HEK293 (cell line): ENCODE results near the gene TMEM212.

Experiments used
- CTCF ChIA-PET: fragments of 350-600 bp; formaldehyde crosslinking; extraction: SDS; loops from one replicate; lab custom pipeline; 2021; ENCODE audit warnings: antibody characterized with exemption; lab: Yijun Ruan, JAX
- POLR2A ChIA-PET: fragments of 300-600 bp; formaldehyde crosslinking; extraction: SDS; loops from one replicate; lab custom pipeline; 2020; ENCODE audit warnings: antibody characterized with exemption, inconsistent platforms; lab: Yijun Ruan, JAX
- H3K27ac ChIP-seq: fragments of 200-500 bp; sonication (Bioruptor generic); 2 replicates; pipeline ENCODE4 v1.5.1; 2014; ENCODE audit warnings: low read depth, low read length, control low read depth, inconsistent platforms; ENCODE audit errors: extremely low read depth
- H3K36me3 ChIP-seq, 2 experiments: fragments of 200-500 bp in 1 of 2; sonication (Bioruptor generic) in 1 of 2; 1 replicate in 1 of 2; 2 replicates in 1 of 2; pipeline ENCODE4 v1.5.1; 2014 to 2017; ENCODE audit warnings: inconsistent platforms in 2 of 2, low read length in 2 of 2; ENCODE audit not compliant: control insufficient read depth in 2 of 2, insufficient read depth in 1 of 2
- H3K4me1 ChIP-seq: fragments of 200-500 bp; sonication (Bioruptor generic); 2 replicates; pipeline ENCODE4 v1.5.1; 2014; ENCODE audit warnings: mild to moderate bottlenecking, low read length, inconsistent platforms; ENCODE audit not compliant: control insufficient read depth, insufficient read depth
- H3K4me3 ChIP-seq: 2 replicates; pipeline ENCODE4 v1.5.1; 2011; ENCODE audit warnings: low read depth, mild to moderate bottlenecking, control low read depth, low read length, moderate library complexity
- H3K9me3 ChIP-seq: fragments of 200-500 bp; sonication (Bioruptor generic); 2 replicates; pipeline ENCODE4 v1.5.1; 2014; ENCODE audit warnings: low read depth, low read length, inconsistent platforms; ENCODE audit not compliant: control insufficient read depth, insufficient read depth
- MYNN ChIP-seq: fragments of 450-650 bp; formaldehyde crosslinking; IDR thresholded peaks from 2 replicates; pipeline ENCODE4 v1.5.1; 2016; ENCODE audit warnings: missing biosample characterization, missing genetic modification characterization, borderline replicate concordance
- OVOL3 ChIP-seq: fragments of 450-650 bp; formaldehyde crosslinking; IDR thresholded peaks from 2 replicates; pipeline ENCODE4 v1.5.1; 2016; ENCODE audit warnings: missing biosample characterization, missing genetic modification characterization
- PRDM1 ChIP-seq: fragments of 450-650 bp; formaldehyde crosslinking; IDR thresholded peaks from 2 replicates; pipeline ENCODE4; 2016; ENCODE audit warnings: missing biosample characterization, missing genetic modification characterization
- SETDB1 ChIP-seq: IDR thresholded peaks from one replicate; pipeline ENCODE4 v1.6.1; 2017; ENCODE audit warnings: mild to moderate bottlenecking, low read length, moderate library complexity, mixed read lengths; ENCODE audit not compliant: insufficient read length
- WT1 ChIP-seq: fragments of 450-650 bp; formaldehyde crosslinking; IDR thresholded peaks from 2 replicates; pipeline ENCODE4 v1.5.1; 2016; ENCODE audit warnings: missing biosample characterization, missing genetic modification characterization
- ZBTB20 ChIP-seq: fragments of 450-650 bp; formaldehyde crosslinking; IDR thresholded peaks from 2 replicates; pipeline ENCODE4 v1.5.1; 2016; ENCODE audit warnings: missing biosample characterization, missing genetic modification characterization
- ZNF132 ChIP-seq: fragments of 450-650 bp; formaldehyde crosslinking; IDR thresholded peaks from 2 replicates; pipeline ENCODE4 v1.5.1; 2017; ENCODE audit warnings: missing biosample characterization, missing genetic modification characterization, borderline replicate concordance
- ZNF148 ChIP-seq: fragments of 450-650 bp; formaldehyde crosslinking; IDR thresholded peaks from 2 replicates; pipeline ENCODE4 v1.5.0; 2017; ENCODE audit warnings: missing biosample characterization, missing genetic modification characterization, borderline replicate concordance
- ZNF184 ChIP-seq: fragments of 450-650 bp; IDR thresholded peaks from 2 replicates; pipeline ENCODE4 v1.5.1; 2018; ENCODE audit warnings: missing biosample characterization, mild to moderate bottlenecking, missing genetic modification characterization
- ZNF214 ChIP-seq: fragments of 450-650 bp; formaldehyde crosslinking; IDR thresholded peaks from 2 replicates; pipeline ENCODE4 v1.5.1; 2017; ENCODE audit warnings: missing biosample characterization, mild to moderate bottlenecking, missing genetic modification characterization, borderline replicate concordance
- ZNF416 ChIP-seq: fragments of 450-650 bp; formaldehyde crosslinking; IDR thresholded peaks from 2 replicates; pipeline ENCODE4 v1.5.1; 2016; ENCODE audit warnings: missing biosample characterization, missing genetic modification characterization
- ZNF433 ChIP-seq: fragments of 450-650 bp; formaldehyde crosslinking; IDR thresholded peaks from 2 replicates; pipeline ENCODE4 v1.5.1; 2016; ENCODE audit warnings: missing biosample characterization, missing genetic modification characterization, low read depth
- ZNF501 ChIP-seq: fragments of 450-650 bp; formaldehyde crosslinking; IDR thresholded peaks from 2 replicates; pipeline ENCODE4 v1.5.1; 2016; ENCODE audit warnings: missing biosample characterization, missing genetic modification characterization
- ZNF530 ChIP-seq: fragments of 450-650 bp; formaldehyde crosslinking; IDR thresholded peaks from 2 replicates; pipeline ENCODE4 v1.5.1; 2016; ENCODE audit warnings: low read depth, missing biosample characterization, missing genetic modification characterization
- ZNF558 ChIP-seq: fragments of 450-650 bp; formaldehyde crosslinking; IDR thresholded peaks from 2 replicates; pipeline ENCODE4 v1.5.1; 2016; ENCODE audit warnings: missing biosample characterization, missing genetic modification characterization
- ZNF560 ChIP-seq: fragments of 450-650 bp; formaldehyde crosslinking; IDR thresholded peaks from 2 replicates; pipeline ENCODE4 v1.5.1; 2017; ENCODE audit warnings: missing biosample characterization, missing genetic modification characterization, borderline replicate concordance
- ZNF561 ChIP-seq: fragments of 450-650 bp; IDR thresholded peaks from 2 replicates; pipeline ENCODE4 v1.5.1; 2018; ENCODE audit warnings: missing biosample characterization, missing genetic modification characterization, borderline replicate concordance
- ZNF580 ChIP-seq: fragments of 450-650 bp; formaldehyde crosslinking; IDR thresholded peaks from 2 replicates; pipeline ENCODE4 v1.5.1; 2016; ENCODE audit warnings: missing biosample characterization, missing genetic modification characterization
- ZNF621 ChIP-seq: fragments of 450-650 bp; formaldehyde crosslinking; IDR thresholded peaks from 2 replicates; pipeline ENCODE4 v1.5.1; 2017; ENCODE audit warnings: missing biosample characterization, missing genetic modification characterization
- ZNF776 ChIP-seq: fragments of 450-650 bp; formaldehyde crosslinking; IDR thresholded peaks from 2 replicates; pipeline ENCODE4 v1.5.0; 2017; ENCODE audit warnings: missing biosample characterization, missing genetic modification characterization, borderline replicate concordance
- ZNF792 ChIP-seq: fragments of 450-650 bp; formaldehyde crosslinking; IDR thresholded peaks from 2 replicates; pipeline ENCODE4 v1.5.1; 2016; ENCODE audit warnings: missing biosample characterization, missing genetic modification characterization
- TF ChIP-seq, protein P1 (sequence below): IDR thresholded peaks from 2 replicates; pipeline ENCODE4 v1.6.1; 2011; ENCODE audit warnings: mild to moderate bottlenecking, low read depth, low read length, borderline replicate concordance

TMEM212 gene

GRCh38 chr3:171802590-171802956 is 40.6 kb upstream of the TMEM212 start:
- no peaks in the 10 kb centered on the region for H3K9me3 ChIP-seq
- CTCF ChIA-PET = interaction anchor here (0.7 to 1.3 kb wide), 2 partner anchors 30 to 188 kb away, joined by 3 to 4 read pairs; no protein-coding TSS in a partner anchor

DNA sequence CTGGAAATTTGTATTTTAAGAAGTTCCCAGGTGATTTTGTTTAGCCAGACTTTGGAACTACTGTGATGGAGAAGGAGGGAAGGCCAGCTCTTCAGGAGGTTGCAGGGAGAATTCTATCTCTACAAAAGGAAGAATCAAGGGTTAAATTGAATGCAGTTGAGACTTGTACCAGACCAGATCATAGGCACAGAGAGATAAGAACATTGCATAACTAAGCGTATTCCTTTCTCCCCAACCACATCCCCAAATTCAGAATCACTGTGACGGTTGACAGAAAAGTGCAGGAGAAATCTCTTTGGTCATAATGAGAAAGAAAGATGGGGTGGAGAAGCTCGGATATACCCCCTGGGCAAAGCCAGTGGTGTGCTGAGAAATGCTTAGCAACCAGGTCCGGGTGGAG is 40.1 kb upstream of the TMEM212 start:
- Histone ChIP-seq H3K9me3 (no peaks in the 10 kb centered on the region), H3K4me1 (peaks cover 4% of the 10 kb centered on the region; the same call in 1 of the 2 replicates), H3K36me3 (no peaks in the 10 kb centered on the region), H3K4me3 (no peak overlapping the region), H3K27ac (no peak overlapping the region)
- TF ChIP-seq ZNF433 (tag by site-specific recombination) (no peak), ZNF148 (tag by site-specific recombination) (no peak), ZNF560 (no peak), ZNF558 (no peak), OVOL3 (no peak), MYNN (no peak), ZNF561 (tag by site-specific recombination) (no peak), WT1 (tag by site-specific recombination) (no peak), ZNF776 (tag by site-specific recombination) (no peak), ZNF621 (no peak), ZNF792 (tag by site-specific recombination) (no peak), ZNF501 (no peak), ZNF580 (tag by site-specific recombination) (no peak), ZNF184 (tag by site-specific recombination) (no peak), ZNF132 (tag by site-specific recombination) (no peak), PRDM1 (tag by site-specific recombination) (no peak), ZNF214 (tag by site-specific recombination) (no peak), SETDB1 (no peak), ZNF416 (tag by site-specific recombination) (no peak)
- ChIA-PET POLR2A (no interaction called here), CTCF (interaction anchor here (0.7 kb wide), 1 partner anchor 30 kb away, joined by 3 read pairs; no protein-coding TSS in a partner anchor)

More at GRCh38 chr3:171802590-171802956, 40.6 kb upstream of the TMEM212 start:
- TF ChIP-seq ZBTB20 (0 out of 2 replicates have a peak, but pooled peaks have one; percentile 17), ZNF530 (no peak)
- TF ChIP-seq, protein P1, sequence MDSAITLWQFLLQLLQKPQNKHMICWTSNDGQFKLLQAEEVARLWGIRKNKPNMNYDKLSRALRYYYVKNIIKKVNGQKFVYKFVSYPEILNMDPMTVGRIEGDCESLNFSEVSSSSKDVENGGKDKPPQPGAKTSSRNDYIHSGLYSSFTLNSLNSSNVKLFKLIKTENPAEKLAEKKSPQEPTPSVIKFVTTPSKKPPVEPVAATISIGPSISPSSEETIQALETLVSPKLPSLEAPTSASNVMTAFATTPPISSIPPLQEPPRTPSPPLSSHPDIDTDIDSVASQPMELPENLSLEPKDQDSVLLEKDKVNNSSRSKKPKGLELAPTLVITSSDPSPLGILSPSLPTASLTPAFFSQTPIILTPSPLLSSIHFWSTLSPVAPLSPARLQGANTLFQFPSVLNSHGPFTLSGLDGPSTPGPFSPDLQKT = no peak
- TF ChIP-seq, all 188 proteins: peak for 1
- Histone ChIP-seq H3K4me1 (peaks cover 8% of the 10 kb centered on the region), H3K36me3 (no peaks in the 10 kb centered on the region), H3K27ac (no peak overlapping the region), H3K4me3 (no peak overlapping the region)
- POLR2A ChIA-PET = no interaction called here
